GM23338 (cell line): ENCODE data around the gene COL25A1. TPM values are rescaled to one million over a fixed set of nuclear protein-coding genes. Genes with fewer than 3 reads are reported as not detected.

ENCODE experiments used
- ATAC-seq: fragments of 200-7000 bp; cut with Tn5 transposase; 3 replicates; pipeline ENCODE4 v1.9.1; 2020
- DNase-seq: peaks from one replicate; pipeline ENCODE4 v3.0.0-alpha.2; 2015; ENCODE audit warnings: low spot score
- H2AFZ ChIP-seq: fragments of 200-600 bp; sonication (generic); 2 replicates; pipeline ENCODE4 v1.8.0; 2016; ENCODE audit warnings: antibody characterized with exemption, mild to moderate bottlenecking, moderate library complexity
- H3F3A ChIP-seq: fragments of 200-600 bp; sonication (generic); replicated peaks from 2 replicates; pipeline ENCODE4 v1.8.0; 2017; ENCODE audit warnings: antibody characterized with exemption, mixed run types, low read depth
- H3K27ac ChIP-seq: fragments of 200-600 bp; sonication (generic); 2 replicates; pipeline ENCODE4 v1.6.1; 2016; ENCODE audit warnings: low read depth
- H3K27me3 ChIP-seq: fragments of 200-600 bp; sonication (generic); 2 replicates; pipeline ENCODE4 v1.8.0; 2016; ENCODE audit warnings: mild to moderate bottlenecking, mixed run types, moderate library complexity; ENCODE audit not compliant: insufficient read depth
- H3K36me3 ChIP-seq: fragments of 200-600 bp; sonication (generic); 2 replicates; pipeline ENCODE4 v1.8.0; 2016; ENCODE audit warnings: mild to moderate bottlenecking; ENCODE audit not compliant: insufficient read depth
- H3K4me1 ChIP-seq: fragments of 200-600 bp; sonication (generic); 2 replicates; pipeline ENCODE4 v1.8.0; 2016; ENCODE audit warnings: mild to moderate bottlenecking, moderate library complexity; ENCODE audit not compliant: insufficient read depth
- H3K4me2 ChIP-seq: fragments of 200-600 bp; sonication (generic); 2 replicates; pipeline ENCODE4 v1.7.1; 2017; ENCODE audit warnings: mixed run types
- H3K4me3 ChIP-seq: fragments of 200-600 bp; sonication (generic); 2 replicates; pipeline ENCODE4 v1.6.1; 2016; ENCODE audit warnings: mixed run types
- H3K79me2 ChIP-seq: fragments of 200-600 bp; sonication (generic); replicated peaks from 2 replicates; pipeline ENCODE4 v1.8.0; 2017; ENCODE audit warnings: mild to moderate bottlenecking; ENCODE audit not compliant: insufficient read depth
- H3K9me2 ChIP-seq: fragments of 200-600 bp; sonication (generic); 2 replicates; pipeline ENCODE4 v1.8.0; 2017; ENCODE audit not compliant: insufficient read depth
- H4K20me1 ChIP-seq: fragments of 200-600 bp; sonication (generic); replicated peaks from 2 replicates; pipeline ENCODE4 v1.8.0; 2017; ENCODE audit warnings: mild to moderate bottlenecking; ENCODE audit not compliant: insufficient read depth
- H3K27ac Mint-ChIP-seq: 2 replicates; pipeline ENCODE4 v1.8.0; 2020; ENCODE audit warnings: inconsistent platforms, mild to moderate bottlenecking, moderate library complexity, mixed read lengths
- H3K27me3 Mint-ChIP-seq: 3 replicates; pipeline ENCODE4 v1.8.0; 2022; ENCODE audit warnings: low read depth, mild to moderate bottlenecking, moderate library complexity, mixed read lengths, inconsistent platforms; ENCODE audit not compliant: insufficient read depth, poor library complexity
- H3K36me3 Mint-ChIP-seq: 3 replicates; pipeline ENCODE4 v1.8.0; 2021; ENCODE audit warnings: low read depth, mild to moderate bottlenecking, inconsistent platforms, moderate library complexity, mixed read lengths
- H3K4me1 Mint-ChIP-seq: 3 replicates; pipeline ENCODE4 v1.8.0; 2020; ENCODE audit warnings: mild to moderate bottlenecking, inconsistent platforms, mixed read lengths
- H3K4me3 Mint-ChIP-seq: 3 replicates; pipeline ENCODE4 v1.8.0; 2021; ENCODE audit warnings: moderate library complexity, mild to moderate bottlenecking, inconsistent platforms, mixed read lengths
- H3K9me3 Mint-ChIP-seq: 3 replicates; pipeline ENCODE4 v1.8.0; 2020; ENCODE audit warnings: moderate library complexity, mild to moderate bottlenecking, inconsistent platforms, mixed read lengths
- CREB1 ChIP-seq: fragments of 250-450 bp; sonication (Bioruptor Pico); IDR thresholded peaks from 2 replicates; pipeline ENCODE4 v1.5.0; 2020; ENCODE audit warnings: low read depth, mild to moderate bottlenecking, moderate library complexity
- ETS1 ChIP-seq: IDR thresholded peaks from 2 replicates; pipeline ENCODE4 v1.6.1; 2016; ENCODE audit warnings: antibody characterized with exemption
- EZH2 ChIP-seq: fragments of 200-600 bp; sonication (generic); IDR thresholded peaks from one replicate; pipeline ENCODE4 v1.8.0; 2017; ENCODE audit warnings: antibody characterized with exemption, mild to moderate bottlenecking, low read depth; ENCODE audit not compliant: unreplicated experiment
- EZH2phosphoT487 ChIP-seq: fragments of 200-600 bp; sonication (generic); IDR thresholded peaks from one replicate; pipeline ENCODE4 v1.8.1; 2018; ENCODE audit warnings: antibody characterized with exemption; ENCODE audit not compliant: unreplicated experiment
- JUNB ChIP-seq: IDR thresholded peaks from one replicate; pipeline ENCODE4 v1.6.1; 2016; ENCODE audit warnings: antibody characterized with exemption; ENCODE audit not compliant: unreplicated experiment
- NANOG ChIP-seq: IDR thresholded peaks from 2 replicates; pipeline ENCODE4 v1.6.1; 2016; ENCODE audit warnings: antibody characterized with exemption, borderline replicate concordance
- POLR2AphosphoS5 ChIP-seq: IDR thresholded peaks from 2 replicates; pipeline ENCODE4 v1.6.1; 2016; ENCODE audit warnings: antibody characterized with exemption, low read depth
- STAT1 ChIP-seq: IDR thresholded peaks from one replicate; pipeline ENCODE4 v1.6.1; 2016; ENCODE audit warnings: antibody characterized with exemption; ENCODE audit not compliant: unreplicated experiment
- ZNF114 ChIP-seq: fragments of 250-450 bp; sonication (Bioruptor Pico); IDR thresholded peaks from 2 replicates; pipeline ENCODE4 v1.5.0; 2020; ENCODE audit warnings: mild to moderate bottlenecking, moderate library complexity
- ZNF331 ChIP-seq: fragments of 250-450 bp; sonication (Bioruptor Pico); IDR thresholded peaks from 2 replicates; pipeline ENCODE4 v1.5.0; 2020; ENCODE audit warnings: low read depth, mild to moderate bottlenecking, moderate library complexity
- ZNF462 ChIP-seq: fragments of 250-450 bp; sonication (Bioruptor Pico); IDR thresholded peaks from 2 replicates; pipeline ENCODE4 v1.5.0; 2020; ENCODE audit warnings: mild to moderate bottlenecking, moderate library complexity
- polyA plus RNA-seq: library from polyadenylated mRNA; unstranded; fragments of >200 nt; fragmentation: Nextera tagmentation; extraction: Ambion mirVana; gene quantifications from 2 replicates; pipeline ENCODE4 v1.2.1, GENCODE V29; 2016
- total RNA-seq: library from RNA; depleted of rRNA; stranded (reverse); fragments of >200 nt; shearing (Covaris generic); gene quantifications from 2 replicates; pipeline ENCODE4 v1.2.3, GENCODE V29; 2014

Gene COL25A1
- total and polyA plus RNA-seq, 2 experiments from 2014 or later = 3.9 to 5.6 TPM

GRCh38 chr4:109156356-109156755, 146.1 kb downstream of the COL25A1 start (continued):
- TF ChIP-seq ZNF114 (CRISPR knock-in tag) (no peak), POLR2AphosphoS5 (no peak), ETS1 (no peak), EZH2 (no peak), CREB1 (CRISPR knock-in tag) (no peak), STAT1 (no peak), ZNF331 (CRISPR knock-in tag) (no peak)

GRCh38 chr4:109155682-109156283, 146.7 kb downstream of the COL25A1 start:
- Mint-ChIP-seq H3K4me1 (no peaks in the 10 kb centered on the region; the same call in 2 of the 3 replicates), H3K27ac (no peak overlapping the region), H3K9me3 (no peaks in the 10 kb centered on the region), H3K36me3 (no peaks in the 10 kb centered on the region), H3K4me3 (no peak overlapping the region), H3K27me3 (no peaks in the 10 kb centered on the region)
- Histone ChIP-seq H3K4me1 (no peaks in the 10 kb centered on the region), H2AFZ (no peak overlapping the region), H3K27ac (no peak overlapping the region), H3K79me2 (no peaks in the 10 kb centered on the region), H3K4me2 (no peak overlapping the region), H3F3A (no peaks in the 10 kb centered on the region), H3K4me3 (no peak overlapping the region), H3K27me3 (no peaks in the 10 kb centered on the region), H3K36me3 (no peaks in the 10 kb centered on the region), H3K9me2 (no peaks in the 10 kb centered on the region), H4K20me1 (no peaks in the 10 kb centered on the region)
- TF ChIP-seq ZNF114 (CRISPR knock-in tag) = no peak
- no peak for TF ChIP-seq POLR2AphosphoS5
- no peak for TF ChIP-seq ZNF331 (CRISPR knock-in tag)
- TF ChIP-seq STAT1 = no peak
- no peak for TF ChIP-seq CREB1 (CRISPR knock-in tag)
- TF ChIP-seq NANOG = no peak
- TF ChIP-seq JUNB = no peak
- no peak for ATAC-seq
- DNase-seq = no peak

- H3F3A ChIP-seq = no peaks in the 10 kb centered on the region
- no peak overlapping the region for H3K4me3 ChIP-seq
- no peaks in the 10 kb centered on the region for H4K20me1 ChIP-seq
- Mint-ChIP-seq H3K4me1 (no peaks in the 10 kb centered on the region; the same call in 2 of the 3 replicates), H3K27ac (no peak overlapping the region), H3K27me3 (no peaks in the 10 kb centered on the region), H3K9me3 (no peaks in the 10 kb centered on the region), H3K36me3 (no peaks in the 10 kb centered on the region), H3K4me3 (no peak overlapping the region)
- no peak overlapping the region for H2AFZ ChIP-seq
- no peaks in the 10 kb centered on the region for H3K9me2 ChIP-seq
- no peaks in the 10 kb centered on the region for H3K27me3 ChIP-seq
- DNase-seq (no peak), ATAC-seq (no peak)
- H3K27ac ChIP-seq = no peak overlapping the region
- no peaks in the 10 kb centered on the region for H3K36me3 ChIP-seq
- no peak overlapping the region for H3K4me2 ChIP-seq
- TF ChIP-seq ZNF114 (CRISPR knock-in tag) = no peak
- TF ChIP-seq JUNB = no peak
- TF ChIP-seq ZNF462 (CRISPR knock-in tag) = no peak
- no peak for TF ChIP-seq ETS1
- no peak for TF ChIP-seq EZH2phosphoT487
- TF ChIP-seq ZNF331 (CRISPR knock-in tag) = no peak
- TF ChIP-seq NANOG = no peak
- no peaks in the 10 kb centered on the region for H3K79me2 ChIP-seq
- H3K4me1 ChIP-seq = no peaks in the 10 kb centered on the region
Observed at GRCh38 chr4:109155084-109155483, 147.4 kb downstream of the COL25A1 start.
